ENCODE data around the gene ABHD17A. TPM values are rescaled to one million over a fixed set of nuclear protein-coding genes. Genes with fewer than 3 reads are reported as not detected.

Gene ABHD17A
- polyA plus RNA-seq, 1 of the 3 experiments (the other 2 are of a cell fraction) = 61.1 TPM

- no peaks in the 10 kb centered on the region for H3K27me3 ChIP-seq (ENCODE audit: insufficient read depth)
- H3K79me2 ChIP-seq (ENCODE audit: insufficient read depth) = no peaks in the 10 kb centered on the region
- no peak overlapping the region for H3K4me2 ChIP-seq
- no peaks in the 10 kb centered on the region for H4K20me1 ChIP-seq (ENCODE audit: insufficient read depth)
- no peaks in the 10 kb centered on the region for H3F3A ChIP-seq (replicated peaks; ENCODE audit: insufficient read depth)
- H2AFZ ChIP-seq (ENCODE audit: low read depth) = no peak overlapping the region
- CTCF ChIA-PET = interaction anchor here (2.2 kb wide), 1 partner anchor 14 kb away, joined by 11 read pairs; no protein-coding TSS in a partner anchor
- H3K27ac ChIP-seq (ENCODE audit: low read depth in 2 of 2, low read length in 1 of 2) = no peak overlapping the region
- no peaks in the 10 kb centered on the region for H3K9me3 ChIP-seq
- H3K4me3 ChIP-seq (ENCODE audit: low read depth in 2 of 2, low read length in 1 of 2) = no peak overlapping the region
- H3K9me2 ChIP-seq = no peaks in the 10 kb centered on the region
- no peak overlapping the region for H3K9ac ChIP-seq
- DNase-seq = no peak
- WGBS (ENCODE audit: low lambda C conversion rate) = 86% methylated on average over 1 of the region's 1 CpG
- TF ChIP-seq EP300 (IDR thresholded peaks at IDR 0.05; ENCODE audit: borderline replicate concordance in 1 of 2, low read depth in 1 of 2, low read length in 1 of 2) (no peak), MXI1 (IDR thresholded peaks at IDR 0.05; ENCODE audit: low read depth, low read length) (no peak), IRF3 (IDR thresholded peaks at IDR 0.05; ENCODE audit: low read depth, low read length) (no peak), JUND (IDR thresholded peaks at IDR 0.05) (no peak), CTCF (IDR thresholded peaks at IDR 0.05) (no peak), SIN3A (IDR thresholded peaks at IDR 0.05; ENCODE audit: borderline replicate concordance, low read depth, low read length) (no peak), USF1 (IDR thresholded peaks at IDR 0.05; ENCODE audit: borderline replicate concordance, low read depth) (no peak), EZH2phosphoT487 (IDR thresholded peaks at IDR 0.05; ENCODE audit: borderline replicate concordance, low read depth) (no peak), RCOR1 (IDR thresholded peaks at IDR 0.05; ENCODE audit: low read length) (no peak), RXRA (IDR thresholded peaks at IDR 0.05; ENCODE audit: borderline replicate concordance, low read depth) (no peak), SMC3 (IDR thresholded peaks at IDR 0.05; ENCODE audit: low read depth, low read length) (no peak), PBX3 (IDR thresholded peaks at IDR 0.05) (no peak)
- TF ChIP-seq, protein P1, sequence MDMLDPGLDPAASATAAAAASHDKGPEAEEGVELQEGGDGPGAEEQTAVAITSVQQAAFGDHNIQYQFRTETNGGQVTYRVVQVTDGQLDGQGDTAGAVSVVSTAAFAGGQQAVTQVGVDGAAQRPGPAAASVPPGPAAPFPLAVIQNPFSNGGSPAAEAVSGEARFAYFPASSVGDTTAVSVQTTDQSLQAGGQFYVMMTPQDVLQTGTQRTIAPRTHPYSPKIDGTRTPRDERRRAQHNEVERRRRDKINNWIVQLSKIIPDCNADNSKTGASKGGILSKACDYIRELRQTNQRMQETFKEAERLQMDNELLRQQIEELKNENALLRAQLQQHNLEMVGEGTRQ (IDR thresholded peaks at IDR 0.05; ENCODE audit: borderline replicate concordance, low read depth, low read length) = no peak
- TF ChIP-seq, protein P2, sequence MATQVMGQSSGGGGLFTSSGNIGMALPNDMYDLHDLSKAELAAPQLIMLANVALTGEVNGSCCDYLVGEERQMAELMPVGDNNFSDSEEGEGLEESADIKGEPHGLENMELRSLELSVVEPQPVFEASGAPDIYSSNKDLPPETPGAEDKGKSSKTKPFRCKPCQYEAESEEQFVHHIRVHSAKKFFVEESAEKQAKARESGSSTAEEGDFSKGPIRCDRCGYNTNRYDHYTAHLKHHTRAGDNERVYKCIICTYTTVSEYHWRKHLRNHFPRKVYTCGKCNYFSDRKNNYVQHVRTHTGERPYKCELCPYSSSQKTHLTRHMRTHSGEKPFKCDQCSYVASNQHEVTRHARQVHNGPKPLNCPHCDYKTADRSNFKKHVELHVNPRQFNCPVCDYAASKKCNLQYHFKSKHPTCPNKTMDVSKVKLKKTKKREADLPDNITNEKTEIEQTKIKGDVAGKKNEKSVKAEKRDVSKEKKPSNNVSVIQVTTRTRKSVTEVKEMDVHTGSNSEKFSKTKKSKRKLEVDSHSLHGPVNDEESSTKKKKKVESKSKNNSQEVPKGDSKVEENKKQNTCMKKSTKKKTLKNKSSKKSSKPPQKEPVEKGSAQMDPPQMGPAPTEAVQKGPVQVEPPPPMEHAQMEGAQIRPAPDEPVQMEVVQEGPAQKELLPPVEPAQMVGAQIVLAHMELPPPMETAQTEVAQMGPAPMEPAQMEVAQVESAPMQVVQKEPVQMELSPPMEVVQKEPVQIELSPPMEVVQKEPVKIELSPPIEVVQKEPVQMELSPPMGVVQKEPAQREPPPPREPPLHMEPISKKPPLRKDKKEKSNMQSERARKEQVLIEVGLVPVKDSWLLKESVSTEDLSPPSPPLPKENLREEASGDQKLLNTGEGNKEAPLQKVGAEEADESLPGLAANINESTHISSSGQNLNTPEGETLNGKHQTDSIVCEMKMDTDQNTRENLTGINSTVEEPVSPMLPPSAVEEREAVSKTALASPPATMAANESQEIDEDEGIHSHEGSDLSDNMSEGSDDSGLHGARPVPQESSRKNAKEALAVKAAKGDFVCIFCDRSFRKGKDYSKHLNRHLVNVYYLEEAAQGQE (IDR thresholded peaks at IDR 0.05; ENCODE audit: low read depth, low read length) = no peak
- peaks cover 6 to 8% of the 10 kb centered on the region in 2 experiments; a peak in 2 of 4 replicates for H3K4me1 ChIP-seq (ENCODE audit: control insufficient read depth in 1 of 2, insufficient read depth in 2 of 2, low read depth in 1 of 2, low read length in 1 of 2)
- H3K36me3 ChIP-seq (replicated peaks in 1 of 2; ENCODE audit: control insufficient read depth in 1 of 2, insufficient read depth in 2 of 2, low read length in 1 of 2) = no peaks in the 10 kb centered on the region
- POLR2A ChIA-PET = no interaction called here
These were observed 46.1 kb upstream of the ABHD17A start for GRCh38 chr19:1931445-1931844.
